ENCODE measurements around the gene ITPR2.
A peak's percentile ranks its signal among the peaks of the same experiment; 100 is the strongest.

Gene ITPR2

GRCh38 chr12:26832822-26833742, at the start of gene ITPR2:
Gene ITPR2, minus strand, starts transcription at chr12:26833194. Its CDS starts 413 bp downstream, at chr12:26832781.
- Histone ChIP-seq H3K27ac (ENCODE audit: low read depth, low read length) (peak within 1 kb of the TSS; percentile 44), H3K4me3 (ENCODE audit: low read depth, low read length) (peak within 1 kb of the TSS; percentile 80), H3K9ac (ENCODE audit: low read depth, low read length) (peak within 1 kb of the TSS; percentile 38), H3K4me1 (ENCODE audit: control insufficient read depth, insufficient read depth, low read length) (peaks cover 9% of the 10 kb centered on the region), H3K9me3 (ENCODE audit: control insufficient read depth, insufficient read depth, low read length) (peaks cover under 1% of the 10 kb centered on the region), H3K36me3 (ENCODE audit: control insufficient read depth, insufficient read depth, low read length) (no peaks in the 10 kb centered on the region), H3K27me3 (ENCODE audit: control insufficient read depth, insufficient read depth, low read length) (no peaks in the 10 kb centered on the region)

DNA sequence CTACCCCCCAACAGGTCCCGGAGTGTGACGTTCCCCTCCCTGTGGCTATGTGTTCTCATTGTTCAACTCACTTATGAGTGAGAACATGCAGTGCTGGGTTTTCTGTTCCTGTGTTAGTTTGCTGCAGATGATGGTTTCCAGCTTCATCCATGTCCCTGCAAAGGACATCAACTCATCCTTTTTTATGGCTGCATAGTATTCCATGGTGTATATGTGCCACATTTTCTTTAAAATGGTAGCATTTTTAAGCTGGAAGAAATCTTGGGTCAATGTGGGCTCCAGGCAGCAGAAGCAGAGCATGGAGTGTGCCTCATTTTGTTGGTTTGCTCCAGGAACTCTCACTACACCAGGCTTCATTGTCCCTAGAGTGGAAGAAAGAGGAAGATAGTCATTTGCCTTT, 47.6 kb upstream of the ITPR2 start:
- Histone ChIP-seq H3K9ac (ENCODE audit: low read depth, low read length) (no peak overlapping the region), H3K27me3 (ENCODE audit: control insufficient read depth, insufficient read depth, low read length) (no peaks in the 10 kb centered on the region), H3K4me1 (ENCODE audit: control insufficient read depth, insufficient read depth, low read length) (no peaks in the 10 kb centered on the region; the same call in 1 of the 2 replicates), H3K27ac (ENCODE audit: low read depth, low read length) (no peak overlapping the region), H3K9me3 (ENCODE audit: control insufficient read depth, insufficient read depth, low read length) (no peaks in the 10 kb centered on the region), H3K4me3 (ENCODE audit: low read depth, low read length) (no peak overlapping the region), H3K36me3 (ENCODE audit: control insufficient read depth, insufficient read depth, low read length) (no peaks in the 10 kb centered on the region)

DNA sequence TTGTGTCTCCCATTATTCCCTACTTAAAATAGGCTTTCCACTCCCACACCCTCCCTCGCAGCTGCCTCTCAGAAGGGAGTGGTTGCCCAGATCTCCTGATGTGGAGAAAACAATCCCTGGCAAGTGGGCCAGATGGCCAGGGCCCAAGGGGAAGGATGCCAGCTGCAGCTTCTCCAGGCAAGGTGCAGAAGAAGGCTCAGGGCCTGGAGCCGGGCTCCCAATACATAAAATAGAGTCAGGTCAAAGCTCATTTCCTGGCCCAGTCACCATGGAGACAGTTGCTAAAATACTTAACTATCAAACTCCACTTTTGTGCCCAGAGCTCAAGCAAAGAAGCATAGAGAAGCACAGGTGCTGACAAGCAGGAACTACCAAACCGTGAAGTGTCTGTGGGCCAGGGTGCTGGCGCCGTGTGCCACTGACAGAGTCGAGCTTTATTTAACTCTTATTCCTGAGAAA, 45.7 kb upstream of the ITPR2 start:
- Histone ChIP-seq H3K9me3 (ENCODE audit: control insufficient read depth, insufficient read depth, low read length) (no peaks in the 10 kb centered on the region), H3K36me3 (ENCODE audit: control insufficient read depth, insufficient read depth, low read length) (no peaks in the 10 kb centered on the region), H3K4me1 (ENCODE audit: control insufficient read depth, insufficient read depth, low read length) (no peaks in the 10 kb centered on the region), H3K27ac (ENCODE audit: low read depth, low read length) (no peak overlapping the region), H3K9ac (ENCODE audit: low read depth, low read length) (no peak overlapping the region), H3K4me3 (ENCODE audit: low read depth, low read length) (no peak overlapping the region), H3K27me3 (ENCODE audit: control insufficient read depth, insufficient read depth, low read length) (no peaks in the 10 kb centered on the region)

DNA sequence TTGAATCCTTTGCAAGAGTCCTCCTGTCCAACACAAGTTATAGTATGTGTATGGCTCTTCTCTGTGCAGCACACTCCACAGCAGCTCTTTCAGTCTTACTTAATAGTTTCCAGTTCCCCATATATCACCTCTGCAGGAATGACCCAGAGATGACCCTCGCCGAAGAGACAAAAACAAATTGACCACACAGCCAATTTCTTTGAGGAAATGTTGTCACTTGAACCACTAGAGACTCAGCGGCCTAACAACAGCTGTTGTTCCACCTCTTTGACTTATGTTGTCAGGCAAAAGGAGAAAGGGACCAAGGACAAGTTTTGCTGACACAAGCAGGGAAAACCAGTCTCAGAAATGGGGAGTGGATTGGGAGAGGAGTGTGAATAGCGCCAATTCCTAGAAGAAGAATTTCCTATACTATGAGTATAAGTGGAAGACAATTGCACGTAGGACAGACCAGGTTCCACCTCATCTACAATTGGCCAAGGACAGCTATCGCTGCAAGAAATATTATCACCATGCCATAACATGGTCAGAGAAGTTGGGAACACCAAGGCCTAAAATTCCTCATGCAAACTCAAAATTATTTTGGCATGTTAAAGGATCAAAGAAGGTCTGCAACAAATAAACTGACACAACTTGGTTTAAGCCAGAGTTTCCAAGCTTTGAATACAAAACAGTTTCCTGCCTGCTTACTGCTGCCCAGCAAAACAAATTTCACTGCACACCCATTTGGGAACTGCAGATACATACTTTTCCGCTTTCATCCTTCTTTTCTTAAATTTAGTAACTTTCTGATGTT, 41.7 kb upstream of the ITPR2 start:
- Histone ChIP-seq H3K4me3 (ENCODE audit: low read depth, low read length) (no peak overlapping the region), H3K9me3 (ENCODE audit: control insufficient read depth, insufficient read depth, low read length) (no peaks in the 10 kb centered on the region), H3K27ac (ENCODE audit: low read depth, low read length) (no peak overlapping the region), H3K27me3 (ENCODE audit: control insufficient read depth, insufficient read depth, low read length) (no peaks in the 10 kb centered on the region), H3K4me1 (ENCODE audit: control insufficient read depth, insufficient read depth, low read length) (no peaks in the 10 kb centered on the region), H3K36me3 (ENCODE audit: control insufficient read depth, insufficient read depth, low read length) (no peaks in the 10 kb centered on the region), H3K9ac (ENCODE audit: low read depth, low read length) (no peak overlapping the region)

GRCh38 chr12:26872625-26873024, 39.6 kb upstream of the ITPR2 start:
- H3K27ac ChIP-seq (ENCODE audit: low read depth, low read length): no peak overlapping the region
- H3K4me3 ChIP-seq (ENCODE audit: low read depth, low read length): no peak overlapping the region
- H3K4me1 ChIP-seq (ENCODE audit: control insufficient read depth, insufficient read depth, low read length): no peaks in the 10 kb centered on the region
- H3K9me3 ChIP-seq (ENCODE audit: control insufficient read depth, insufficient read depth, low read length): no peaks in the 10 kb centered on the region
- no peaks in the 10 kb centered on the region for H3K36me3 ChIP-seq (ENCODE audit: control insufficient read depth, insufficient read depth, low read length)
- no peaks in the 10 kb centered on the region for H3K27me3 ChIP-seq (ENCODE audit: control insufficient read depth, insufficient read depth, low read length)
- H3K9ac ChIP-seq (ENCODE audit: low read depth, low read length): no peak overlapping the region

- Histone ChIP-seq H3K9me3 (ENCODE audit: control insufficient read depth, insufficient read depth, low read length) (no peaks in the 10 kb centered on the region), H3K9ac (ENCODE audit: low read depth, low read length) (no peak overlapping the region), H3K4me1 (ENCODE audit: control insufficient read depth, insufficient read depth, low read length) (no peaks in the 10 kb centered on the region), H3K27ac (ENCODE audit: low read depth, low read length) (no peak overlapping the region), H3K27me3 (ENCODE audit: control insufficient read depth, insufficient read depth, low read length) (no peaks in the 10 kb centered on the region), H3K36me3 (ENCODE audit: control insufficient read depth, insufficient read depth, low read length) (no peaks in the 10 kb centered on the region), H3K4me3 (ENCODE audit: low read depth, low read length) (no peak overlapping the region)
Measured at GRCh38 chr12:26871985-26872384, 39.0 kb upstream of the ITPR2 start.

DNA sequence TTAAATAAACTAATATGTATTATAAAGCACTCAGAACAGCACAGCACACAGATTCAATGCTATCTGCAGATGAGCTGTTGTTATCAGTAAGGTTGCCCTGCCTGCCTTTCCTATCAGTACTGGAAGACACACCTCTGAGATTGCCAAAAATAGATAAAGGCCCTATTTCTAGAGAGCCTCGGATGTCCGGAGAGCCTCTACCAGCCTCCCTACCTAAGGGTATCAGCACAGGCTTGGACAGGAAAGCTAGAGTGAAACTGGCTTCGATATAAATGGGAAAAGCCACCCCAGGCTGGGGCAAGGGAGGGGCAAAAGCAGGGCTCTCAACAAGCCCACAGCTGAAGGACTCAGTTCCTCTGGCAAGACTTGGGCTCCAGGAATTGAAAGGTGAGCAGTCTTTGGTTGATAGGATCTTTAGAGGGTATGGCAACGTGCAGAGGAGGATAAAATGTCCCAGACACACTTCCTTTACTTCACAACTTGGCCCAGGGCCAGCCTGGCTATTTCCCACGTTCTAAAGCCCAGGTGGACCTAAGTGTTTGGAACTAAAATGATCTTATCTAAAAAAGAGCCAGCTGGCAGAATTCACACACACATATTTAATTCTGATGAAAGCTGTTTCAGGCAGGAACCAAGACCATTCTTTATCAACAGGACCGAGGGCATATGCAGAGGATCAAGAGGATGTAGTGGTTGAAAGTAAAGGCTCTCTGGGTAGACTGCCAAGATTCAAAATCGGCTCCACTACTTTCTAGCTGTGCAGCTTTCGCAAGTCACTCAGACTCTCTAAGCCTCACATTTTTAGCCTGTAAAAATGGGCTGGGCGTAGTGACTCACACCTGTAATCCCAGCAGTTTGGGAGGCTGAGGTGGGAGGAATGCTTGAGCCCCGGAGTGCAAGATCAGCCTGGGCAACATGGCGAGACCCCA, 37.8 kb upstream of the ITPR2 start:
- Histone ChIP-seq H3K9me3 (ENCODE audit: control insufficient read depth, insufficient read depth, low read length) (no peaks in the 10 kb centered on the region), H3K9ac (ENCODE audit: low read depth, low read length) (no peak overlapping the region), H3K4me3 (ENCODE audit: low read depth, low read length) (no peak overlapping the region), H3K4me1 (ENCODE audit: control insufficient read depth, insufficient read depth, low read length) (no peaks in the 10 kb centered on the region), H3K36me3 (ENCODE audit: control insufficient read depth, insufficient read depth, low read length) (no peaks in the 10 kb centered on the region), H3K27me3 (ENCODE audit: control insufficient read depth, insufficient read depth, low read length) (no peaks in the 10 kb centered on the region), H3K27ac (ENCODE audit: low read depth, low read length) (no peak overlapping the region)

DNA sequence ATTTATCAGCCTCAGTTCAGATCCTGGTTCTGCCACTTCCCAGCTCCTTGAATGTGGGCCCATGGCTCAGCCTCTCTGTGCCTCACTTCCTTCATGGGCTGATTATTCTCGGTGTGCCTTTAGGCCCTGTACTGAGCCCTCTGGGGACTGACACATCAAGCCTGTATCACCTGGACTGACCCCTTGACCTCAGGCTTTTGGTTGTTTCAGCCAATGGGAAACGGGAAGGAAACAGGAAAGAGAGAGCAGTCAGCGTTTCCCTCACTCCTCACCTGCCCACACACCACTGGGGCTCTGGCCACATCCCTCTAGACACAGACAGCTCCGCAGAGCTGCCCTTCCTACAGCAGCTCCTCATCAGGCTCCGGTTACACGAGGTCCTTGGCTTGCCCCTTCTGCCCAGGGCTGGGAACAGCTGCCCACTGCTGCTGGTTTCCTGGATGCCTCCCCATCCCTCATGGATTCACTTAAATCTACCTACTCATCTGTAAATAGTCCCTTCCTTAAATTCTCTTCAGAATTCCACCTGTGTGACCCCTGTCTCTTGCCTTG, 37.0 kb upstream of the ITPR2 start:
- Histone ChIP-seq H3K27ac (ENCODE audit: low read depth, low read length) (no peak overlapping the region), H3K4me1 (ENCODE audit: control insufficient read depth, insufficient read depth, low read length) (no peaks in the 10 kb centered on the region), H3K4me3 (ENCODE audit: low read depth, low read length) (no peak overlapping the region), H3K9me3 (ENCODE audit: control insufficient read depth, insufficient read depth, low read length) (no peaks in the 10 kb centered on the region), H3K36me3 (ENCODE audit: control insufficient read depth, insufficient read depth, low read length) (no peaks in the 10 kb centered on the region), H3K9ac (ENCODE audit: low read depth, low read length) (no peak overlapping the region), H3K27me3 (ENCODE audit: control insufficient read depth, insufficient read depth, low read length) (no peaks in the 10 kb centered on the region)

- Histone ChIP-seq H3K9ac (ENCODE audit: low read depth, low read length) (no peak overlapping the region), H3K4me1 (ENCODE audit: control insufficient read depth, insufficient read depth, low read length) (no peaks in the 10 kb centered on the region), H3K27me3 (ENCODE audit: control insufficient read depth, insufficient read depth, low read length) (no peaks in the 10 kb centered on the region), H3K27ac (ENCODE audit: low read depth, low read length) (no peak overlapping the region), H3K4me3 (ENCODE audit: low read depth, low read length) (no peak overlapping the region), H3K9me3 (ENCODE audit: control insufficient read depth, insufficient read depth, low read length) (no peaks in the 10 kb centered on the region), H3K36me3 (ENCODE audit: control insufficient read depth, insufficient read depth, low read length) (no peaks in the 10 kb centered on the region)
Measured at GRCh38 chr12:26869104-26869494, 36.1 kb upstream of the ITPR2 start.

DNA sequence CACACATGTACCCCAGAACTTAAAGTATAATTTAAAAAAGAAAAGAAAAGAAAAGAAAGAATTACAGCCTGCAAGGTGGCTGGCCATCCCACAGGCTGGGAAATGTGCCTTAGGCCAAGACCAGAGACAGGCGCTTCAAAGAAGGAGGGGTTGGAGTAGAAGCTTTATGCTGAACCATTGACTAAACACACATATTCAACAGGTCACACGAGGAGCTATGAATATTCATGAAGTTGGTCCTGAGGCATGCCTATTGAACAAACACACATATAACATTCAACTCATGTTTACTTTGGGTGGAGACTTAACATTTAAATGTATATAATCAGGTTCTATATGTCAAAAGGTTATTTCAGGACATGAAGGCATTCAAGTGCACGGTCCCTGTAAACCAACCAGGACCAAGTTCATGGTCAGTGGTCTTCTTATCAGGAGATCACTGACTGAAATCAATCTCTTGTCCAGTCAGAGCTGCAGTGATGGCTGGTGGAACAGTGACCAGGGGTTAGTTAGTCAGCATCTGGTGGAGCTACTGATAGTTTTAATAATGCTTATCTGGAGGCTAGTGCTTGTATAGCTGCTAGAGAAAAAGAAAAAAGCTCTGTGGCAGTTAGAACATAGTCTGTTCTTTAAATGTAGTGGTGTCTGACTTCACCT, 35.6 kb upstream of the ITPR2 start:
- no peak overlapping the region for H3K4me3 ChIP-seq (ENCODE audit: low read depth, low read length)
- H3K27ac ChIP-seq (ENCODE audit: low read depth, low read length): no peak overlapping the region
- H3K9ac ChIP-seq (ENCODE audit: low read depth, low read length): no peak overlapping the region
- no peaks in the 10 kb centered on the region for H3K9me3 ChIP-seq (ENCODE audit: control insufficient read depth, insufficient read depth, low read length)
- H3K36me3 ChIP-seq (ENCODE audit: control insufficient read depth, insufficient read depth, low read length): no peaks in the 10 kb centered on the region
- H3K27me3 ChIP-seq (ENCODE audit: control insufficient read depth, insufficient read depth, low read length): no peaks in the 10 kb centered on the region
- H3K4me1 ChIP-seq (ENCODE audit: control insufficient read depth, insufficient read depth, low read length): no peaks in the 10 kb centered on the region

Data from HUES48 (cell line).